SK-N-SH (cell line): ENCODE results near the gene HNRNPA1. TPM values are rescaled to one million over a fixed set of nuclear protein-coding genes. Genes with fewer than 3 reads are reported as not detected.
A peak's percentile ranks its signal among the peaks of the same experiment; 100 is the strongest.

Experiments
- CTCF ChIA-PET: fragments of 300-600, 350-600 bp; formaldehyde crosslinking; extraction: SDS; loops from one replicate; lab custom pipeline; 2021; lab: Yijun Ruan, JAX
- POLR2A ChIA-PET: fragments of 350-600 bp; sonication (Branson Sonifier 250); formaldehyde crosslinking; extraction: SDS; loops from one replicate; lab custom pipeline; 2020; ENCODE audit warnings: antibody characterized with exemption, inconsistent platforms; lab: Yijun Ruan, JAX
- DNase-seq: peaks from one replicate; pipeline ENCODE4 v3.0.0; 2012
- H2AFZ ChIP-seq: fragments of 200-600 bp; sonication (generic); 2 replicates; pipeline ENCODE4 v1.8.1; 2016; ENCODE audit warnings: antibody characterized with exemption, mild to moderate bottlenecking, low read depth
- H3F3A ChIP-seq: fragments of 200-600 bp; sonication (generic); replicated peaks from 2 replicates; pipeline ENCODE3; 2016; ENCODE audit warnings: antibody characterized with exemption, mild to moderate bottlenecking; ENCODE audit not compliant: insufficient read depth
- H3K27ac ChIP-seq, 2 experiments: fragments of 200-500 bp in 1 of 2; fragments of 200-600 bp in 1 of 2; sonication (Bioruptor generic) in 1 of 2; sonication (generic), shearing (Covaris generic) in 1 of 2; 2 replicates each; pipeline versions ENCODE4 v1.5.1 to v1.6.1; 2014 to 2016; ENCODE audit warnings: low read depth in 2 of 2, inconsistent platforms in 1 of 2, low read length in 1 of 2, mild to moderate bottlenecking in 1 of 2, mixed read lengths in 1 of 2
- H3K27me3 ChIP-seq: fragments of 200-600 bp; sonication (generic), shearing (Covaris generic); 2 replicates; pipeline ENCODE4 v1.6.1; 2016; ENCODE audit warnings: mixed run types; ENCODE audit not compliant: insufficient read depth
- H3K36me3 ChIP-seq, 2 experiments: fragments of 200-500 bp in 1 of 2; fragments of 200-600 bp in 1 of 2; sonication (Bioruptor generic) in 1 of 2; sonication (generic) in 1 of 2; replicated peaks in 1 of 2; 2 replicates each; pipeline versions ENCODE3 to v1.5.1; 2014 to 2016; ENCODE audit warnings: low read length in 1 of 2, mild to moderate bottlenecking in 1 of 2; ENCODE audit not compliant: insufficient read depth in 2 of 2, control insufficient read depth in 1 of 2
- H3K4me1 ChIP-seq, 2 experiments: fragments of 200-500 bp in 1 of 2; fragments of 200-600 bp in 1 of 2; sonication (Bioruptor generic) in 1 of 2; sonication (generic), shearing (Covaris generic) in 1 of 2; 2 replicates each; pipeline versions ENCODE4 v1.5.1 to v1.6.1; 2014 to 2016; ENCODE audit warnings: low read depth in 1 of 2, low read length in 1 of 2, mixed run types in 1 of 2; ENCODE audit not compliant: insufficient read depth in 2 of 2, control insufficient read depth in 1 of 2
- H3K4me2 ChIP-seq: fragments of 200-600 bp; sonication (generic), shearing (Covaris generic); 2 replicates; pipeline ENCODE4 v1.6.1; 2017; ENCODE audit warnings: mixed run types
- H3K4me3 ChIP-seq, 2 experiments: fragments of 200-500 bp in 1 of 2; fragments of 200-600 bp in 1 of 2; sonication (Bioruptor generic) in 1 of 2; sonication (generic), shearing (Covaris generic) in 1 of 2; 2 replicates each; pipeline versions ENCODE4 v1.5.1 to v1.8.1; 2014 to 2016; ENCODE audit warnings: low read depth in 2 of 2, inconsistent platforms in 1 of 2, low read length in 1 of 2, mild to moderate bottlenecking in 1 of 2, mixed read lengths in 1 of 2, moderate library complexity in 1 of 2
- H3K79me2 ChIP-seq: fragments of 200-600 bp; sonication (generic); 2 replicates; pipeline ENCODE4 v1.8.1; 2017; ENCODE audit warnings: mild to moderate bottlenecking; ENCODE audit not compliant: insufficient read depth
- H3K9ac ChIP-seq: fragments of 200-600 bp; sonication (generic); 2 replicates; pipeline ENCODE4 v1.6.1; 2017; ENCODE audit warnings: mixed run types
- H3K9me2 ChIP-seq: fragments of 200-600 bp; sonication (generic); 2 replicates; pipeline ENCODE4 v1.6.1; 2017; ENCODE audit warnings: mixed run types
- H3K9me3 ChIP-seq: fragments of 200-600 bp; sonication (generic); 2 replicates; pipeline ENCODE4 v1.6.1; 2017; ENCODE audit warnings: mixed run types, mild to moderate bottlenecking, moderate library complexity
- H4K20me1 ChIP-seq: fragments of 200-600 bp; sonication (generic); 2 replicates; pipeline ENCODE4 v1.6.1; 2017; ENCODE audit warnings: mild to moderate bottlenecking, mixed run types; ENCODE audit not compliant: insufficient read depth
- FOXM1 ChIP-seq: IDR thresholded peaks from 2 replicates; pipeline ENCODE4 v1.4.0; 2012; ENCODE audit warnings: low read depth, mild to moderate bottlenecking
- IRF3 ChIP-seq: fragments of 150-350 bp; IDR thresholded peaks from 2 replicates; pipeline ENCODE4 v1.6.1; 2016; ENCODE audit warnings: mild to moderate bottlenecking, low read depth, low read length
- MEF2A ChIP-seq: IDR thresholded peaks from 2 replicates; pipeline ENCODE4 v1.4.0; 2012; ENCODE audit warnings: low read depth, borderline replicate concordance
- NFIC ChIP-seq: IDR thresholded peaks from 2 replicates; pipeline ENCODE4 v1.4.0; 2012; ENCODE audit warnings: borderline replicate concordance
- RAD21 ChIP-seq: IDR thresholded peaks from 2 replicates; pipeline ENCODE4 v1.6.1; 2012; ENCODE audit warnings: mild to moderate bottlenecking, low read length
- whole genome bisulfite sequencing: methylation state at CpG from one replicate; pipeline ENCODE4 v1.1.6; 2017; ENCODE audit warnings: low lambda C conversion rate; 5-methylcytosine and 5-hydroxymethylcytosine counted together
- polyA plus RNA-seq, 3 experiments: library from polyadenylated mRNA; depleted of rRNA; stranded (reverse); fragments of >200 nt; gene quantifications; 2 replicates each; pipeline ENCODE4 v1.2.3, GENCODE V29; 2012

Gene HNRNPA1
- polyA plus RNA-seq, 1 of the 3 experiments (the other 2 are of a cell fraction) = 773 TPM

- H2AFZ ChIP-seq = no peak overlapping the region
- 55% methylated on average over 3 of the region's 3 CpGs for WGBS
- no peaks in the 10 kb centered on the region for H3K36me3 ChIP-seq
- no peaks in the 10 kb centered on the region for H4K20me1 ChIP-seq
- H3K27me3 ChIP-seq = no peaks in the 10 kb centered on the region; the same call in 1 of the 2 replicates
- H3K9ac ChIP-seq = no peak overlapping the region
- no peaks in the 10 kb centered on the region for H3K79me2 ChIP-seq
- POLR2A ChIA-PET = interaction anchor here (2.2 kb wide), 1 partner anchor 12 kb away, joined by 6 read pairs; no protein-coding TSS in a partner anchor
- no peak overlapping the region for H3K27ac ChIP-seq
- no peak for DNase-seq
- H3K9me2 ChIP-seq = no peaks in the 10 kb centered on the region
- TF ChIP-seq FOXM1 (no peak), IRF3 (no peak), NFIC (no peak)
- CTCF ChIA-PET = interaction anchor here (1.2 to 4.5 kb wide), 6 partner anchors 8 to 61 kb away, joined by 3 to 18 read pairs (median 11); partner anchors contain the start of gene COPZ1
- H3K4me1 ChIP-seq = peaks cover 0 to 13% of the 10 kb centered on the region in 2 experiments; a peak in 1 of 4 replicates
- peak overlapping the region; percentile 41; the same call in 1 of the 2 replicates for H3K4me2 ChIP-seq
- H3K4me3 ChIP-seq = no peak overlapping the region; a peak in 1 of 4 replicates
- H3K9me3 ChIP-seq = no peaks in the 10 kb centered on the region
- H3F3A ChIP-seq = peaks cover 3% of the 10 kb centered on the region
These were observed 19.8 kb downstream of the HNRNPA1 start for GRCh38 chr12:54300225-54300731.

- TF ChIP-seq NFIC (0 out of 2 replicates have a peak, but pooled peaks have one; percentile 17), MEF2A (no peak), RAD21 (no peak)
- TF ChIP-seq, all 33 proteins: peak for 1
- Histone ChIP-seq H3F3A (peaks cover 3% of the 10 kb centered on the region), H3K9me3 (no peaks in the 10 kb centered on the region), H3K4me3 (peak within 1 kb of the TSS in 1 of 2 experiments; percentile 14; a peak in 1 of 4 replicates), H3K36me3 (no peaks in the 10 kb centered on the region), H4K20me1 (no peaks in the 10 kb centered on the region), H3K9me2 (no peaks in the 10 kb centered on the region), H3K79me2 (no peaks in the 10 kb centered on the region), H3K4me1 (peaks cover 0 to 10% of the 10 kb centered on the region in 2 experiments; a peak in 1 of 4 replicates), H3K27me3 (no peaks in the 10 kb centered on the region; the same call in 1 of the 2 replicates), H3K4me2 (peak within 1 kb of the TSS; percentile 41), H2AFZ (no peak within 1 kb of the TSS), H3K27ac (no peak within 1 kb of the TSS), H3K9ac (no peak within 1 kb of the TSS)
- peak; percentile 49 for DNase-seq
- CTCF ChIA-PET = interaction anchor here (0.6 to 4.5 kb wide), 7 partner anchors 9 to 105 kb away, joined by 3 to 18 read pairs (median 10); partner anchors contain the start of gene COPZ1
- POLR2A ChIA-PET = interaction anchor here (1.0 to 1.2 kb wide), 2 partner anchors 9 to 14 kb away, joined by 3 read pairs; no protein-coding TSS in a partner anchor
- 31% methylated on average over 20 of the region's 26 CpGs for WGBS
These were observed 20.4 kb downstream of the HNRNPA1 start, which contains the start of gene NFE2 for GRCh38 chr12:54300732-54301427. TSS of gene NFE2 (minus strand) at chr12:54301015. CDS start at chr12:54295248, 5,767 bp downstream.
